ENCODE data around the gene PPP1R1A.

PPP1R1A gene

GRCh38 chr12:54561164-54561563 is 27.3 kb downstream of the PPP1R1A start:
- Histone ChIP-seq H3K4me3 (peak overlapping the region; percentile 2 to 58 (median 41); a peak in 17 of 20 replicates), H3K4me1 (peaks cover 24 to 41% (median 26%) of the 10 kb centered on the region in 10 experiments), H3K4me2 (peak overlapping the region; percentile 75 to 99 (median 92)), H3K27ac (peak overlapping the region in 10 of 11 experiments; percentile 32 to 74 (median 51); a peak in 19 of 22 replicates), H3K9me3 (replicated peaks in 1 of 11) (no peaks in the 10 kb centered on the region), H3K27me3 (no peaks in the 10 kb centered on the region), H3K36me3 (peaks cover 0 to 38% (median 0%) of the 10 kb centered on the region in 11 experiments; a peak in 5 of 22 replicates), H3K9ac (peak overlapping the region in 10 of 11 experiments; percentile 16 to 72 (median 52); a peak in 14 of 22 replicates), H4K20me1 (no peaks in the 10 kb centered on the region; a peak in 1 of 22 replicates)
- TF ChIP-seq Cebpa-rat (IDR thresholded peaks at IDR 0.05): no peak

GRCh38 chr12:54560374-54560858 is 28.0 kb downstream of the PPP1R1A start:
- Histone ChIP-seq H3K4me1 (peaks cover 32 to 47% (median 34%) of the 10 kb centered on the region in 10 experiments), H3K27ac (peak overlapping the region in 10 of 11 experiments; percentile 32 to 74 (median 54); a peak in 19 of 22 replicates), H3K36me3 (peaks cover 0 to 30% (median 0%) of the 10 kb centered on the region in 11 experiments; a peak in 4 of 22 replicates), H4K20me1 (no peaks in the 10 kb centered on the region), H3K9me3 (replicated peaks in 1 of 11) (no peaks in the 10 kb centered on the region), H3K4me2 (peak overlapping the region; percentile 75 to 99 (median 92)), H3K4me3 (peak overlapping the region; percentile 2 to 58 (median 41); a peak in 18 of 20 replicates), H3K9ac (peak overlapping the region in 9 of 11 experiments; percentile 16 to 72 (median 57); a peak in 10 of 22 replicates), H3K27me3 (no peaks in the 10 kb centered on the region)
- TF ChIP-seq Cebpa-rat (IDR thresholded peaks at IDR 0.05): no peak

- TF ChIP-seq Cebpa-rat (IDR thresholded peaks at IDR 0.05): no peak
- H3K27ac ChIP-seq: no peak overlapping the region
- H3K9me3 ChIP-seq (replicated peaks in 1 of 11): no peaks in the 10 kb centered on the region
- no peak overlapping the region for H3K4me3 ChIP-seq
- no peak overlapping the region for H3K9ac ChIP-seq
- H3K27me3 ChIP-seq: no peaks in the 10 kb centered on the region
- peaks cover 33 to 61% (median 36%) of the 10 kb centered on the region in 10 experiments for H3K4me1 ChIP-seq
- H3K4me2 ChIP-seq: no peak overlapping the region
- peaks cover 0 to 30% (median 7%) of the 10 kb centered on the region in 11 experiments; a peak in 8 of 22 replicates for H3K36me3 ChIP-seq
- H4K20me1 ChIP-seq: no peaks in the 10 kb centered on the region
Measured at GRCh38 chr12:54558759-54559158, 29.7 kb downstream of the PPP1R1A start.

GRCh38 chr12:54558311-54558710 is 30.1 kb downstream of the PPP1R1A start:
- Histone ChIP-seq H4K20me1 (no peaks in the 10 kb centered on the region), H3K27me3 (no peaks in the 10 kb centered on the region), H3K4me3 (no peak overlapping the region), H3K27ac (no peak overlapping the region), H3K9ac (no peak overlapping the region), H3K4me2 (no peak overlapping the region), H3K36me3 (peaks cover 0 to 30% (median 7%) of the 10 kb centered on the region in 11 experiments; a peak in 8 of 22 replicates), H3K9me3 (replicated peaks in 1 of 11) (no peaks in the 10 kb centered on the region), H3K4me1 (peaks cover 33 to 61% (median 36%) of the 10 kb centered on the region in 10 experiments)
- no peak for TF ChIP-seq Cebpa-rat (IDR thresholded peaks at IDR 0.05)

GRCh38 chr12:54555670-54556257 is 32.7 kb downstream of the PPP1R1A start:
- no peaks in the 10 kb centered on the region for H4K20me1 ChIP-seq
- H3K4me3 ChIP-seq: no peak overlapping the region
- H3K9ac ChIP-seq: no peak overlapping the region
- no peaks in the 10 kb centered on the region for H3K9me3 ChIP-seq (replicated peaks in 1 of 11)
- TF ChIP-seq Cebpa-rat (IDR thresholded peaks at IDR 0.05): no peak
- H3K27ac ChIP-seq: no peak overlapping the region
- peaks cover 0 to 39% (median 7%) of the 10 kb centered on the region in 11 experiments; a peak in 8 of 22 replicates for H3K36me3 ChIP-seq
- peak overlapping the region; percentile 8 to 57 (median 31); a peak in 16 of 22 replicates for H3K4me2 ChIP-seq
- H3K4me1 ChIP-seq: peaks cover 23 to 47% (median 26%) of the 10 kb centered on the region in 10 experiments
- H3K27me3 ChIP-seq: peaks cover 0 to 9% (median 2%) of the 10 kb centered on the region in 11 experiments; a peak in 13 of 22 replicates

GRCh38 chr12:54549774-54550451 is 38.5 kb downstream of the PPP1R1A start:
- Histone ChIP-seq H3K4me2 (peak overlapping the region; percentile 78 to 97 (median 91)), H3K9ac (peak overlapping the region in 10 of 11 experiments; percentile 17 to 72 (median 46); a peak in 18 of 22 replicates), H4K20me1 (peaks cover 13 to 55% (median 30%) of the 10 kb centered on the region in 11 experiments; a peak in 18 of 22 replicates), H3K36me3 (peaks cover 4 to 54% (median 18%) of the 10 kb centered on the region in 11 experiments; a peak in 18 of 22 replicates), H3K4me1 (peaks cover 8 to 35% (median 16%) of the 10 kb centered on the region in 10 experiments; a peak in 18 of 20 replicates), H3K4me3 (peak overlapping the region; percentile 37 to 65 (median 51)), H3K9me3 (replicated peaks in 1 of 11) (no peaks in the 10 kb centered on the region), H3K27ac (no peak overlapping the region), H3K27me3 (peaks cover 34 to 58% (median 54%) of the 10 kb centered on the region in 11 experiments)
- TF ChIP-seq Cebpa-rat (IDR thresholded peaks at IDR 0.05): no peak

DNA sequence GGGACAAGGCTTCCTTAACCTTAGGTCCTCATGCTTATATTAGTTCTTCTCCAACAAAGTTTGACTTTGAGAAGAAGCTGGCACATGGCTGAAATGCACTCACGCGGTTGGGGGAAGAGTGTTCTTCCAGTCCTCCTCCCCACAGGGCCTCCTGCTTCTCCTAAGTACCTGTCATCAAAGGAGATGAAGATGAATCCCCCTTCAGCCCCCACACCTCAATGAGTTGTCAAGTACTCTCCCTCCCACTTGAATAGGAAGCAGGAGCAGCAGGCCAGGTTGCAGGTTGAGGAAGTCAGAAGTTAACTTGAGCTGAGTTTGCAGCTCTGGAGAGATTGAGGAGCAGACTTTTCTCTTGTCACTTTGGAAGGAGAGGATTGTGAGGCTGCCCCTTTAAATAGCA is 41.9 kb downstream of the PPP1R1A start:
- no peak for TF ChIP-seq Cebpa-rat (IDR thresholded peaks at IDR 0.05)
- Histone ChIP-seq H3K4me2 (no peak overlapping the region), H3K4me3 (no peak overlapping the region), H3K36me3 (peaks cover 34 to 54% (median 47%) of the 10 kb centered on the region in 11 experiments), H3K27me3 (peaks cover 34 to 59% (median 53%) of the 10 kb centered on the region in 11 experiments), H3K4me1 (peaks cover 8 to 26% (median 16%) of the 10 kb centered on the region in 10 experiments; a peak in 18 of 20 replicates), H3K9me3 (replicated peaks in 1 of 11) (no peaks in the 10 kb centered on the region), H3K27ac (no peak overlapping the region), H3K9ac (no peak overlapping the region), H4K20me1 (peaks cover 13 to 88% (median 30%) of the 10 kb centered on the region in 11 experiments; a peak in 18 of 22 replicates)

- H3K4me1 ChIP-seq: peaks cover 3 to 23% (median 10%) of the 10 kb centered on the region in 10 experiments; a peak in 18 of 20 replicates
- H3K36me3 ChIP-seq: peaks cover 52 to 70% (median 65%) of the 10 kb centered on the region in 11 experiments
- TF ChIP-seq Cebpa-rat (IDR thresholded peaks at IDR 0.05): no peak
- H3K27me3 ChIP-seq: peaks cover 29 to 50% (median 36%) of the 10 kb centered on the region in 11 experiments
- peaks cover 13 to 99% (median 22%) of the 10 kb centered on the region in 11 experiments; a peak in 19 of 22 replicates for H4K20me1 ChIP-seq
- no peak overlapping the region for H3K9ac ChIP-seq
- H3K4me2 ChIP-seq: no peak overlapping the region
- H3K27ac ChIP-seq: no peak overlapping the region
- H3K9me3 ChIP-seq (replicated peaks in 1 of 11): no peaks in the 10 kb centered on the region
- no peak overlapping the region for H3K4me3 ChIP-seq
Measured at GRCh38 chr12:54544743-54545142, 43.7 kb downstream of the PPP1R1A start.

Measured in BLaER1 treated with 17β-estradiol and CSF1 and Interleukin-3, amounts not matched to agents 10 nM and 100 nM (cell line).